GM03348 (cell line): Measurements from ENCODE around the gene SSC5D.
"Not testable (repeated sequence)": the region's sequence is repeated elsewhere in the genome, so short reads cannot be mapped to it uniquely, and the experiment has no call there.

Source experiments
- DNase-seq: peaks from one replicate; pipeline ENCODE4 v3.0.0; 2012; ENCODE audit warnings: low spot score

Gene SSC5D

DNA sequence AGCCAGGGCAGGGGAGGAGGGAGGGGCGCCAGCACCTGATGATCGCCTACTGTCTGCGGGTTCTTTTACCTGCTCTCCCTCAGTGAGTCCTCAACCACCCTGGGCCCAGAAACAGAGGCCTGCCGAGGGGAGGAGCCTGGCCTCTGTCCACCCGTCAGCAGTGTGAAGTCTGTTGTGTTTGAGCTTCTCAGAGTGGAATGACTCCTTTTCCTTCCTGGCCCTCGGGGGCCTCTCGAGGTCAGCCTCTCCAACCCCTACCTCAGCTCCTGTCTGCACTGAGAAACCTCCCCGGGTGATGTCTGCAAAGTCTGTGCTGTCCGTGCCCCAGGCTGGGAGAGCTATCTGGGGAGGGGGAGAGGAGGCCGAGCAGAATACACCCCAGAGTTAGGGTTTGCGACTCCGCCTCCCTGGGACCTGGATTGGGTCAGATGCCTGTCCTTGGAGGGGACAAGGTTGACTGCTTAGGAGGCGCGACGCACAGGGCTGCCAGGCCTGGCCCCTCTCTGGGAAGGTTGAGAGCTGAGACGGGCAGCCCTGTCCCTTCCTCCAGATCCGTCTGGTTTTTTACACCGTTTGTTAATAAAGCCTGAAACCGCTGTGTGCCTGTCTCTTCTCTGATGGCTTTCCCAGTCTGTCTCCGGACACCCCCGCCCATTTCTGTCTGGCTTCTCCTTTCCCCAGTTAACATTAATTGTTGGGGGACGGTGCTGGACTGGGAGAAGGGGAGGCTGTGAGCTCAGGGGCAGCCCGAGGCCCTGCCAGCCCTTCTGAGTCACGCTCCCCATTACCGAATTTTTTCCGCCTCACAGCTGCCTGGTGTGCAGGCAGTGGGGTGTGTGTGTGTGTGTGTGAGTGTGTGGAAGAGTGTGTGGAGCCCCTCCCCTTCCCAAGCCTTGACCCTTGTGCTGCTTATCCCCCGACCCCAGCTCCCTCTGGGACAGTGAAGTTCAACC is 989 bp upstream of the SSC5D start:
- DNase-seq = peak; percentile 92

DNA sequence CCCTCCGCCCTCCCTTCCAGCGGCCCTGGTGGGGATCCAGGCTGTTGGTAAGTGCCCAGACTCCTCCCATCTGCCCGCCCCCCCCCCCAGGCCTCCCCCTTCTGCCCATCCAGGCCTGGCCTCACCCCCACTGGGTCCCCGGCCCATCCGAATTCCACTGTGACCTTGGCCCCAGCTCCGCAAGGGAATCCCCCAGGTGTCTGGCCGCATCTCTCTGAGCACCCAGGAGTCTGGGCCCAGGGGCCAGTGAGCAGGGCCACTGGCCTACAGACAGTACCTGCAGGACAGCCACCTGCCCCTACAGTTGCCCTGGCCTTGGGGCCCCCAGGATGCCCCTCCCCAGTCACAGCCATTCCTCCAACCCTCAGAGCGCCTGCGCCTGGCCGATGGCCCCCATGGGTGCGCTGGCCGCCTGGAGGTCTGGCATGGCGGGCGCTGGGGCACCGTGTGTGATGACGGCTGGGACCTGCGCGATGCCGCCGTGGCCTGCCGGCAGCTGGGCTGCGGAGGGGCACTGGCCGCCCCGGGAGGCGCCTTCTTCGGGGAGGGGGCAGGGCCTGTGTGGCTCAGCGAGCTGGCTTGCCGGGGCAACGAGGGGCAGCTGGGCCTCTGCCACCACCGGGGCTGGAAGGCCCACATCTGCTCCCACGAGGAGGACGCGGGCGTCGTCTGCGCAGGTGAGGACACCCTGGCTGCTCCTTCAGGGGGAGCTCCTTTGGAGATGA is 912 bp downstream of the SSC5D start:
- peak; percentile 77 for DNase-seq

GRCh38 chr19:55489711-55490477 is 1.7 kb downstream of the SSC5D start:
- DNase-seq = no peak

DNA sequence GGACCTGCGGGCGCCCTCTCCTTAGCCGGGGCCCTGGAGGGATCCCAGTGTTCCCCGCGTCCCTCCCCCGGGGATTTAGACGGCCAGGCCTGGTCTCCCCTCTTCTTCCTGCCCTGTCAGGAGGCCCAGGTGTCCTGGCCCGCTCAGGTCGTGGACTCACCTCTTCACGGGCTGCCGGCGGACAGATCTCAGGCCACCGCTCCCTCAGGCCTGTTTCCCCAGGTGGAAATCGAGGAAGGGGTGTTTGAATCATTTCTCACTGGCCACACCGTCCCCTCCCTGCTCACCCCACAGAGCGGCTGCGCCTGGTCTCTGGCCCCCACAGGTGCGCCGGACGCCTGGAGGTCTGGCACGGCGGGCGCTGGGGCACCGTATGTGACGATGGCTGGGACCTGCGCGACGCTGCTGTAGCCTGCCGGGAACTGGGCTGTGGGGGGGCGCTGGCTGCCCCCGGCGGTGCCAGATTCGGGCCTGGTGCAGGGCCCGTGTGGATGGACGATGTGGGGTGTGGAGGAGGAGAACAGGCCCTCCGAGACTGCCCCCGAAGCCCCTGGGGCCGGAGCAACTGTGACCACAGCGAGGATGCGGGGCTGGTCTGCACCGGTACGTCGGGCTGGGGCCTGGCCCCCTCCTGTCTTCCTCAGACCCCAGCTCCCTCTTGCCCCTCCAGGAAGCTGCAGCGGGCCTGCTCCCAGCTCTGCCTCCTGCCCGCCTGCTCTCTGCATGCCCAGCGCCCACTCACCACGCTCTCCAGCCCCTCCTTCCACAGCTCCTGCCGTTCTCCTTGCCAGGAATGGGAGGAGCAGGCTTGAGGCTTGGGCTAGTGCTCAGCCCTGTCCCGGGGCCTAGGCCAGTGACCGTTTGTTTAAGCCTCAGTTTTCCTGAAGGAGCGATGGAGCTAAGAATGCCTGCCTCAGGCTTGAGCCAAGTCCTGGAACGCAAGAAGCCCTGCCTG is 2.5 kb downstream of the SSC5D start:
- no peak for DNase-seq

DNA sequence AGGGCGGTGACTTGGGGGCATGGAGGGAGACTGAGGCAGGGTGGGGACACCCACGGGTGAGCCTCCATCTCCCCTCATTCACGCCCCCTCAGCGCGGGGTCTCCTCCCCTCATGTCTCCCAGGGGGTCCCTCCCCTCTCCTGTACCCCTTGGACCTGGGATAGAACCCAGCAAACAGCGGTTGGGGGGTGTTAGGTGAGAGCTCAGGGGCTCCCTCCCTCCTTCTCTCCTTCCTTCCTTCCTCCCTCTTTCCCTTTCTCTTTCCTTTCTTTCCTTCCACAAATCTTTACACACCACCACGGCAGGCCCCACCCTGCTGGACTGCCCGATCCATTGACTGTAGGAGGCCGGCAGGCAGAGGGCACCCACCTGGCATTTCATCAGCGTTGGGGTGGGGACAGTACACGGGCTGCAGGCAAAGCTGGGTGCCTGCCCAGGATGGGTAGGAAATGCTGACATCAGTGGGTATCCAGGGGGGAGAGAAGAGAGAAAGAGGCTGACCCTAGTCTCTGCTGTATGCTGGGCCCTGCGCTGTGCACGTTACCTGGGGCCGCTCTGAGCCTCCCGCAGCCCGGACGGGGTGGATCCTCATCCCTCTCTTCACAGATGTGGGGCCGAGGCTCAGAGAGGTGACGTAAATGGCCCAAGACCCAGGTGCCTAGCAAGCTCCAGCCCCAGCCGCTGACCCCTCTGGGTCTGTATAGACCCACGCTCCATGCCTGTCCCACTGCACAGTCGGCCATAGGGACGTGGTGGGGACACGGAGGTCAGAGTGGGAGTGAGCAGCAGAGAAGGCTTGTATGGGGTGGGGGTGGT is 3.5 kb downstream of the SSC5D start:
- DNase-seq = peak; percentile 22

- no peak for DNase-seq
Observed at GRCh38 chr19:55492362-55492944, 4.2 kb downstream of the SSC5D start.

- peak; percentile 61 for DNase-seq
Observed at GRCh38 chr19:55493052-55493644, 4.9 kb downstream of the SSC5D start.

DNA sequence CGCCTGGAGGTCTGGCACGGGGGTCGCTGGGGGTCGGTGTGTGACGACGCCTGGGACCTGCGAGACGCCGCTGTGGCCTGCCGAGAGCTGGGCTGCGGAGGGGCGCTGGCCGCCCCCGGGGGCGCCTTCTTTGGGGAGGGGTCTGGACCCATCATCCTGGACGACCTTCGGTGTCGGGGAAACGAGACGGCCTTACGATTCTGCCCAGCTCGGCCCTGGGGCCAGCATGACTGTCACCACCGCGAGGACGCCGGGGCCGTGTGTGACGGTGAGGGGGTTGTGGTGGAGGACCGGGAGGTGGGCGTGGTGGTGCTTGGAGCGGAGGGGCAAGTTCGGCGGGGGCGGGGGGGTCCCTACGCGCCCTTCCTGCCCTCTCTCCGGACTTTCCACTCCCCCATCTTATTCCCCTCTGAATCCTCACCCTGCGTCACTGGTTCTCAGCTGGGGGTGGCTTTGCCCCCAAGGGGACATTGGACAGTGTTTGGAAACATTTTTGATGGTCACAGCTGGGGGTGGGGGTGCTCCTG is 5.5 kb downstream of the SSC5D start:
- DNase-seq = no peak

GRCh38 chr19:55494172-55494761 is 6.0 kb downstream of the SSC5D start:
- peak; percentile 89 for DNase-seq

GRCh38 chr19:55495646-55496349 is 7.6 kb downstream of the SSC5D start:
- no peak for DNase-seq

GRCh38 chr19:55496820-55497219 is 8.6 kb downstream of the SSC5D start:
- not testable (repeated sequence) for DNase-seq

DNA sequence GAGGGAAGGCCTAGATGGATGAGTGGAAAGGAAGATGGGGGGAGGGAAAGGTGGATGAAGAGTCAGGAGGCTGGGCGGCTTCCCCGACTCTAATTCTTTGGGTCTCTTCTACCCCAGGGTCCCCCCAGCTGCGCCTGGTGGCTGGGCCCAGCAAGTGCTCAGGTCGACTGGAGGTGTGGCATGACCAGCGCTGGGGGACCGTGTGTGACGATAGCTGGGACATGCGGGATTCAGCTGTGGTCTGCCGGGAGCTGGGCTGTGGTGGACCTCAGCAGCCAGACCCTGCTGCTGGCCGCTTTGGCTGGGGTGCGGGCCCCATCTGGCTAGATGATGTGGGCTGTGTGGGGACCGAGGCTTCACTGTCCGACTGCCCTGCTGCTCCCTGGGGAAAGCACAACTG is 9.5 kb downstream of the SSC5D start:
- DNase-seq = no peak

DNA sequence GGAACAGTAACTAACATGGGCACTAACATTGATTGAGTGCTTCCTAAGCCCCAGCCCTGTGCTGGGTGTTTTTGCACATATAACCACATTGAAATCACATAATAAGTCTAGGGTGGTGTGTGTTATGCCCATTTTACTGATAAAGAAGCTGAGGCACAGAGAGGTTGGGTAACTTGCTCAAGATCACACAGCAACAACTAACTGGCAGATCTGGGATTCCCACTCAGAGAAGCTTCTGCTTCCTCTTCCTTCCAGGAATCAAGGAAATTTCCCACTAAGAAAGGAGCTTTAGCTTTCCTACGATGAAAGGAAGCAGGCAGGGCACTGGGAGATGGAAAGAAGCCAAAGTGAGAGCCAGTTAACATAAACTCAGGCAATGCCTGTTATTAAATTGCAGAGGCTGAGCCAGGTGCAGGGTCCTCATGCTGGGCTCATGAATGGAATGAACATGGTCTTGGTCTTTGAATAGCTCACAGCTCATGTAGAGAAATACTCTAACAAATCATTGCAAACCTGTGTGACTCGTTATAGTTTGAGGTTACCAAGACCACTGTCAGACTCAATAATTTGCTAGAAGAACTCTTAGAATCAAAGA is 10.1 kb downstream of the SSC5D start:
- DNase-seq = no peak

- no peak for DNase-seq
Observed at GRCh38 chr19:55500368-55500952, 12.2 kb downstream of the SSC5D start.

DNA sequence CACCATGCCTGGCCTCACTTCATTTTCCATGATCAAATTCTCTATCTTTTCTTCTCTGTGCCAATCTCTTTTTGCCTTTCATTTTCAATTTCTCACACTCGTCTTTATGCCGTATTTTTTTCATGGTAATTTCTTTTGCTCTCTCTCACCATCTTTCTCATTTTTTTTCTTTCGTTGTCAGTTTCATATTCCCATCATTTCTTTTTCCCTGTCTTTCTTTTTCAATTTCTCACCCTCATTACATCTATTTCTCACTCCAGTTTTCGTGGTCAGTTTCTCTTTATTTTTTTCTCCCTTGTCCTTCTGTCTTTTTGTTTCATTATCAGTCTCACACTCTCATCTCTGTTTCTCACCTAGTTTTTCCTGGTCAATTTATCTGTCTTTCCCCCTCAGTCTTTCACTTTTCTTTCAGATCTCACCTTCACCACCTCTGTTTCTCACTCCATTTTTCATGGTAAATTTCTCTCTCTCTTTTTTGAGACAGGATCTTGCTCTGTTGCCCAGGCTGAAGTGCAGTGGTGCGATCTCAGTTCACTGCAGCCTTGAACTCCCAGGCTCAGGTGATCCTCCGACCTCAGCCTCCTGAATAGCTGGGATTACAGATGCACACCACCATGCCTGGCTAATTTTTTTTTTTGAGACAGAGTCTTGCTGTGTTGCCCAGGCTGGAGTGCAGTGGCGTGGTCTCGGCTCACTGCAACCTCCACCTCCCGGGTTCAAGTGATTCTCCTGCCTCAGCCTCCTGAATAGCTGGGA is 14.1 kb downstream of the SSC5D start:
- no peak for DNase-seq

DNA sequence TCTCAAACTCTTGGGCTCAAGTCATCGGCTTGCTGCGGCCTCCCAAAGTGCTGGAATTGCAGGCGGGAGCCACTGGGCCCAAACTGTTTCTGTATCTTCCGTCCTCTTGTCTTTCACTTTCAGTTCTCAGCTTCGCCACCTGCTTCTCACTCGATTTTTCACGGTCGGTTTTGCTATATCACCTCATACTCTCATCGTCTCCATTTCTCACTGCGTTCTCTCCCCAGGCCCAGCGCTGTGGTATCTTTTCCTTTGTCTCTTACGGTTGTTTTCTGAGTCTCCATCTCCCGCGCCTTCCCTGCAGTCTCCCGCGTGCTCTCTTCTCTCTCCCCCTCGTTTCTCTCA is 14.9 kb downstream of the SSC5D start:
- no peak for DNase-seq
